Neutrophil (primary cell): ENCODE results near the gene PYURF.

Source experiments
- H3K27ac ChIP-seq: fragments of 200-600 bp; sonication (generic); 2 replicates; pipeline ENCODE4 v1.5.1; 2016; ENCODE audit warnings: mild to moderate bottlenecking, moderate library complexity
- H3K27me3 ChIP-seq: fragments of 200-600 bp; sonication (generic); 2 replicates; pipeline ENCODE4 v1.6.0; 2016; ENCODE audit warnings: mild to moderate bottlenecking
- H3K36me3 ChIP-seq: fragments of 200-600 bp; sonication (generic); 2 replicates; pipeline ENCODE4 v1.5.1; 2017
- H3K4me1 ChIP-seq, 2 experiments: fragments of 200-600 bp in 1 of 2; sonication (generic) in 1 of 2; 1 replicate in 1 of 2; 2 replicates in 1 of 2; pipeline versions ENCODE4 v1.5.1 to v1.6.1; 2013 to 2016; ENCODE audit warnings: low read depth in 1 of 2, low read length in 1 of 2, mild to moderate bottlenecking in 1 of 2, moderate library complexity in 1 of 2; ENCODE audit not compliant: control insufficient read depth in 1 of 2, insufficient read depth in 1 of 2
- H3K4me3 ChIP-seq, 2 experiments: fragments of 200-600 bp in 1 of 2; sonication (generic) in 1 of 2; 1 replicate in 1 of 2; 2 replicates in 1 of 2; pipeline ENCODE4 v1.5.1; 2013 to 2016; ENCODE audit warnings: low read depth in 1 of 2, low read length in 1 of 2, mild to moderate bottlenecking in 1 of 2, moderate library complexity in 1 of 2
- H3K9me3 ChIP-seq: fragments of 200-600 bp; sonication (generic); 2 replicates; pipeline ENCODE4 v1.5.1; 2016
- CTCF ChIP-seq: fragments of 200-600 bp; sonication (generic); IDR thresholded peaks from 2 replicates; pipeline ENCODE4 v1.5.1; 2016; ENCODE audit warnings: antibody characterized with exemption

The PYURF gene

GRCh38 chr4:88518911-88519310, 4.7 kb downstream of the PYURF start:
- no peaks in the 10 kb centered on the region for H3K9me3 ChIP-seq
- no peaks in the 10 kb centered on the region for H3K27me3 ChIP-seq
- peaks cover 16 to 17% of the 10 kb centered on the region in 2 experiments for H3K4me1 ChIP-seq
- no peak for TF ChIP-seq CTCF
- H3K36me3 ChIP-seq, result no peaks in the 10 kb centered on the region
- no peak overlapping the region for H3K27ac ChIP-seq
- no peak overlapping the region for H3K4me3 ChIP-seq

GRCh38 chr4:88517825-88518224, 5.8 kb downstream of the PYURF start:
- Histone ChIP-seq H3K9me3 (no peaks in the 10 kb centered on the region), H3K27ac (no peak overlapping the region), H3K4me3 (no peak overlapping the region), H3K4me1 (peaks cover 8 to 9% of the 10 kb centered on the region in 2 experiments), H3K36me3 (no peaks in the 10 kb centered on the region), H3K27me3 (no peaks in the 10 kb centered on the region)
- TF ChIP-seq CTCF, result no peak

- Histone ChIP-seq H3K9me3 (no peaks in the 10 kb centered on the region), H3K4me1 (no peaks in the 10 kb centered on the region), H3K4me3 (no peak overlapping the region), H3K27ac (no peak overlapping the region), H3K27me3 (no peaks in the 10 kb centered on the region), H3K36me3 (no peaks in the 10 kb centered on the region)
- no peak for TF ChIP-seq CTCF
Observed at GRCh38 chr4:88516746-88517145, 6.8 kb downstream of the PYURF start.

GRCh38 chr4:88514557-88515511, 8.7 kb downstream of the PYURF start:
- H3K4me3 ChIP-seq, result no peak overlapping the region
- no peak for TF ChIP-seq CTCF
- no peaks in the 10 kb centered on the region for H3K36me3 ChIP-seq
- H3K27ac ChIP-seq, result no peak overlapping the region
- no peaks in the 10 kb centered on the region for H3K9me3 ChIP-seq
- H3K27me3 ChIP-seq, result no peaks in the 10 kb centered on the region
- H3K4me1 ChIP-seq, result no peaks in the 10 kb centered on the region

- Histone ChIP-seq H3K4me1 (no peaks in the 10 kb centered on the region), H3K27me3 (no peaks in the 10 kb centered on the region), H3K27ac (no peak overlapping the region), H3K36me3 (no peaks in the 10 kb centered on the region), H3K4me3 (no peak overlapping the region), H3K9me3 (no peaks in the 10 kb centered on the region)
- TF ChIP-seq CTCF, result no peak
Observed at GRCh38 chr4:88511236-88511635, 12.3 kb downstream of the PYURF start.
